Activated CD4-positive, CD25-positive, alpha-beta regulatory T cell treated with anti-CD3 and anti-CD28 coated beads, Interleukin-2, amount 50 U/mL, for 16 hours (primary cell): Measurements from ENCODE around the gene CRHR1.

Experiments
- DNase-seq: peaks from one replicate; pipeline ENCODE4 v3.0.0-alpha.2; 2020; ENCODE audit warnings: low read depth, low spot score

The CRHR1 gene

GRCh38 chr17:45789874-45790273 is 5.8 kb downstream of the CRHR1 start:
- no peak for DNase-seq

- DNase-seq = no peak
These were observed 6.3 kb downstream of the CRHR1 start for GRCh38 chr17:45790296-45790922.

GRCh38 chr17:45791041-45791582 is 7.0 kb downstream of the CRHR1 start:
- DNase-seq = no peak

GRCh38 chr17:45791935-45792334 is 7.8 kb downstream of the CRHR1 start:
- no peak for DNase-seq

GRCh38 chr17:45792437-45792836 is 8.3 kb downstream of the CRHR1 start:
- DNase-seq = no peak

GRCh38 chr17:45792995-45793755 is 9.1 kb downstream of the CRHR1 start:
- DNase-seq = no peak

- DNase-seq = no peak
These were observed 9.9 kb downstream of the CRHR1 start for GRCh38 chr17:45793999-45794540.

- DNase-seq = no peak
These were observed 10.7 kb downstream of the CRHR1 start for GRCh38 chr17:45794840-45795239.

GRCh38 chr17:45800816-45801215 is 16.7 kb downstream of the CRHR1 start:
- DNase-seq = no peak

GRCh38 chr17:45801421-45801820 is 17.3 kb downstream of the CRHR1 start:
- DNase-seq = no peak

GRCh38 chr17:45808845-45809244 is 24.7 kb downstream of the CRHR1 start:
- DNase-seq = no peak

GRCh38 chr17:45809499-45809898 is 25.4 kb downstream of the CRHR1 start:
- DNase-seq = no peak

GRCh38 chr17:45812102-45812501 is 28.0 kb downstream of the CRHR1 start:
- no peak for DNase-seq

- DNase-seq = no peak
These were observed 29.1 kb downstream of the CRHR1 start for GRCh38 chr17:45813048-45813725.

GRCh38 chr17:45814622-45815606 is 30.8 kb downstream of the CRHR1 start:
- DNase-seq = no peak

GRCh38 chr17:45815752-45816151 is 31.6 kb downstream of the CRHR1 start:
- no peak for DNase-seq

GRCh38 chr17:45818041-45818440 is 33.9 kb downstream of the CRHR1 start:
- no peak for DNase-seq

GRCh38 chr17:45818699-45819098 is 34.6 kb downstream of the CRHR1 start:
- no peak for DNase-seq

GRCh38 chr17:45819632-45820031 is 35.5 kb downstream of the CRHR1 start:
- DNase-seq = no peak

- DNase-seq = no peak
These were observed 36.1 kb downstream of the CRHR1 start for GRCh38 chr17:45820052-45820780.
